ENCODE results near the gene CUEDC1.

DNA sequence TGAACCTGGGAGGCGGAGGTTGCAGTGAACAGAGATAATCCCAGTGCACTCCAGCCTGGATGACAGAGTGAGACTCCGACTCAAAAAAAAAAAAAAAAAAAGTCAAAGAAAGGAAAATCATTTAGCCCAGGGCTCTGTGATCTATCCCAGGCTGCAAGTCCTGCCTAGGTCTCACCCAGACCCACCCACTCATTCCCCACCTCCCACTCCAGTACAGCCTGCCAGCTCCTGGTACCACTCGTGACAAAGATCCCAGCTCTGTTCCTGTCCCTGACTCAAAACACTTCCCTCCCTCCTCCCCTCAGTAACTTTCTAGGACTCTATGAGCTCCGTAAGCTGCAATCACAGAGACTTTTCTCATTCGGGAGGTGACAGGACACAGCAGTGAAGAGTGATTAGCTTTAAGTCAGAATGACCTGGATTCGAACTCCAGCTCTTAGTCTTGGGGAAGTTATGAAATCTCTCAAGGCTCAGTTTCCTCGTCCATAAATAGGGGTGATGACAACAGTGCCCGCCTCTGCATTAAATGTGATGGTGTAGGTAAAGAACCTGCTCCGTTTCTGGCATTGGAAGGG is 77.3 kb downstream of the CUEDC1 start:
- TF ChIP-seq TAF1 (IDR thresholded peaks at IDR 0.05; ENCODE audit: borderline replicate concordance, low read depth, low read length) (no peak), POLR2A (IDR thresholded peaks at IDR 0.05; ENCODE audit: low read depth, low read length) (no peak)

Measured in GM12892 (cell line).